OCI-LY3 (cell line): Measurements from ENCODE around the gene TBXAS1.

Source experiments
- EZH2phosphoT487 ChIP-seq: fragments of 200-600 bp; shearing (Covaris generic); IDR thresholded peaks from 2 replicates; pipeline ENCODE4 v1.6.1; 2018; ENCODE audit warnings: antibody characterized with exemption, mixed run types, low read depth
- TF ChIP-seq, protein P1 (sequence below): fragments of 200-600, 300-600 bp; sonication (generic); IDR thresholded peaks from 2 replicates; pipeline ENCODE4 v1.5.1; 2014; ENCODE audit warnings: antibody characterized with exemption, low read length, low read depth

DNA sequence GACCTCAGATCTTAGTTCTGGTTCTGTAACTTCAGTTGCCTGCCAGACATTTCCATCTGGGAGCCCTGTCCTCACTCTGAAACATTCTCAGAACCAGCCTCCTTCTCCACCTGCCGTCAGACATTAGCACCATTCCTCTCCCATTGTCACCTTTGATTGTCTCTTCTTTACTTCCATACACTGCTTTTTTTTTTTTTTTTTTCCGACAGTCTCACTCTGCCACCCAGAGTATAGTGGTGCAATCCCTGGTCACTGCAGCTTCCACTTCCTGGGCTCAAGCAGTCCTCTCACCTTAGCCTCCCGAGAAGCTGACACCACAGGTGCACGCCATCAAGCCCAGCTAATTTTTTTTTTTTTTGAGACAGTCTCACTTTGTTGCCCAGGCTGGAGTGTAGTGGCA, 30.2 kb upstream of the TBXAS1 start:
- TF ChIP-seq, protein P1, sequence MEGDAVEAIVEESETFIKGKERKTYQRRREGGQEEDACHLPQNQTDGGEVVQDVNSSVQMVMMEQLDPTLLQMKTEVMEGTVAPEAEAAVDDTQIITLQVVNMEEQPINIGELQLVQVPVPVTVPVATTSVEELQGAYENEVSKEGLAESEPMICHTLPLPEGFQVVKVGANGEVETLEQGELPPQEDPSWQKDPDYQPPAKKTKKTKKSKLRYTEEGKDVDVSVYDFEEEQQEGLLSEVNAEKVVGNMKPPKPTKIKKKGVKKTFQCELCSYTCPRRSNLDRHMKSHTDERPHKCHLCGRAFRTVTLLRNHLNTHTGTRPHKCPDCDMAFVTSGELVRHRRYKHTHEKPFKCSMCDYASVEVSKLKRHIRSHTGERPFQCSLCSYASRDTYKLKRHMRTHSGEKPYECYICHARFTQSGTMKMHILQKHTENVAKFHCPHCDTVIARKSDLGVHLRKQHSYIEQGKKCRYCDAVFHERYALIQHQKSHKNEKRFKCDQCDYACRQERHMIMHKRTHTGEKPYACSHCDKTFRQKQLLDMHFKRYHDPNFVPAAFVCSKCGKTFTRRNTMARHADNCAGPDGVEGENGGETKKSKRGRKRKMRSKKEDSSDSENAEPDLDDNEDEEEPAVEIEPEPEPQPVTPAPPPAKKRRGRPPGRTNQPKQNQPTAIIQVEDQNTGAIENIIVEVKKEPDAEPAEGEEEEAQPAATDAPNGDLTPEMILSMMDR = no peak
- no peak for TF ChIP-seq EZH2phosphoT487
